PC-9 (cell line): Measurements from ENCODE around the gene RPS25.

Source experiments
- CTCF ChIP-seq: fragments of 200-600 bp; sonication (generic); conservative IDR thresholded peaks from 2 replicates; pipeline ENCODE4 v1.6.1; 2017; ENCODE audit warnings: mixed run types, antibody characterized with exemption, mild to moderate bottlenecking, moderate library complexity
- EZH2 ChIP-seq: fragments of 200-600 bp; sonication (generic); IDR thresholded peaks from 2 replicates; pipeline ENCODE4 v1.8.0; 2017; ENCODE audit warnings: antibody characterized with exemption, low read depth

GRCh38 chr11:119041821-119042514 lies 23.8 kb upstream of the RPS25 start:
- TF ChIP-seq CTCF (no peak), EZH2 (no peak)
